Measurements from ENCODE around the gene DNAJC5.

DNAJC5 gene

GRCh38 chr20:63885264-63886053 is 9.5 kb upstream of the DNAJC5 start:
- DNase-seq = no peak

GRCh38 chr20:63886054-63886419 is 8.9 kb upstream of the DNAJC5 start:
- DNase-seq = no peak

- no peak for DNase-seq
These were observed 8.0 kb upstream of the DNAJC5 start for GRCh38 chr20:63886921-63887320.

- DNase-seq = no peak
These were observed 5.4 kb upstream of the DNAJC5 start for GRCh38 chr20:63889241-63890200.

GRCh38 chr20:63890201-63890576 is 4.7 kb upstream of the DNAJC5 start:
- DNase-seq = no peak

GRCh38 chr20:63890616-63891015 is 4.3 kb upstream of the DNAJC5 start:
- no peak for DNase-seq

GRCh38 chr20:63891061-63892002 is 3.6 kb upstream of the DNAJC5 start:
- no peak for DNase-seq

GRCh38 chr20:63892402-63892801 is 2.5 kb upstream of the DNAJC5 start:
- DNase-seq = no peak

GRCh38 chr20:63893999-63894357 is 948 bp upstream of the DNAJC5 start:
- DNase-seq = no peak

- DNase-seq = no peak
These were observed 451 bp downstream of the DNAJC5 start for GRCh38 chr20:63895202-63895951.

- DNase-seq = no peak
These were observed 982 bp downstream of the DNAJC5 start for GRCh38 chr20:63895952-63896263.

- no peak for DNase-seq
These were observed 1.6 kb downstream of the DNAJC5 start for GRCh38 chr20:63896264-63897105.

GRCh38 chr20:63897978-63898561 is 3.1 kb downstream of the DNAJC5 start:
- DNase-seq = no peak

- DNase-seq = no peak
These were observed 4.1 kb downstream of the DNAJC5 start for GRCh38 chr20:63898882-63899558.

GRCh38 chr20:63900413-63900812 is 5.5 kb downstream of the DNAJC5 start:
- DNase-seq = no peak

GRCh38 chr20:63903796-63904561 is 9.1 kb downstream of the DNAJC5 start:
- no peak for DNase-seq

- no peak for DNase-seq
These were observed 13.2 kb downstream of the DNAJC5 start for GRCh38 chr20:63908008-63908682.

GRCh38 chr20:63911176-63911575 is 16.2 kb downstream of the DNAJC5 start:
- DNase-seq = no peak

- DNase-seq = no peak
These were observed 18.8 kb downstream of the DNAJC5 start for GRCh38 chr20:63913768-63914167.

Measured in fibroblast of skin of back (primary cell).